ENCODE data around the gene CARMIL1.

CARMIL1 gene

GRCh38 chr6:25492951-25493350, 213.8 kb downstream of the CARMIL1 start:
- peaks cover 10 to 34% of the 10 kb centered on the region in 2 experiments for H3K36me3 ChIP-seq (ENCODE audit: control insufficient read depth in 1 of 2, insufficient read depth in 2 of 2, low read depth in 1 of 2, low read length in 2 of 2)
- DNase-seq = no peak
- H3K9ac ChIP-seq (ENCODE audit: low read length) = no peak overlapping the region
- WGBS = 100% methylated on average over 1 of the region's 3 CpGs
- no peak overlapping the region for H3K14ac ChIP-seq (ENCODE audit: low read length in 2 of 2)
- no peak overlapping the region for H4K91ac ChIP-seq (ENCODE audit: low read length)
- H3K79me1 ChIP-seq (replicated peaks; ENCODE audit: low read length, poor library complexity, severe bottlenecking) = peaks cover 8% of the 10 kb centered on the region
- no peak overlapping the region for H2AFZ ChIP-seq (ENCODE audit: low read depth, low read length)
- H3K27ac ChIP-seq (ENCODE audit: low read length, poor library complexity, severe bottlenecking) = no peak overlapping the region
- no peak overlapping the region for H3K4me3 ChIP-seq (ENCODE audit: insufficient read depth in 1 of 2, low read depth in 1 of 2, low read length in 2 of 2)
- no peak overlapping the region for H2AK5ac ChIP-seq (ENCODE audit: low read length, severe bottlenecking)
- no peaks in the 10 kb centered on the region for H3K27me3 ChIP-seq (ENCODE audit: control insufficient read depth in 1 of 2, insufficient read depth in 1 of 2, low read length in 2 of 2)
- no peak overlapping the region for H3K4me2 ChIP-seq (ENCODE audit: low read length, poor library complexity, severe bottlenecking)
- no peak overlapping the region for H3K4ac ChIP-seq (ENCODE audit: low read depth in 1 of 2, low read length in 2 of 2)
- no peak overlapping the region for H2BK5ac ChIP-seq (ENCODE audit: low read depth, low read length, poor library complexity, severe bottlenecking)
- H3K18ac ChIP-seq (ENCODE audit: low read depth in 1 of 2, low read length in 2 of 2) = no peak overlapping the region
- H4K8ac ChIP-seq (ENCODE audit: low read length) = no peak overlapping the region
- no peaks in the 10 kb centered on the region for H3K9me3 ChIP-seq (ENCODE audit: control insufficient read depth, low read length)
- H2BK120ac ChIP-seq (ENCODE audit: low read depth, low read length) = no peak overlapping the region
- no peak overlapping the region for H2BK12ac ChIP-seq (ENCODE audit: low read length in 2 of 2)
- no peak overlapping the region for H3K23ac ChIP-seq (ENCODE audit: low read length in 2 of 2)
- H3K4me1 ChIP-seq (ENCODE audit: control insufficient read depth, insufficient read depth, low read depth, low read length) = peaks cover 2% of the 10 kb centered on the region
- H2BK15ac ChIP-seq (ENCODE audit: low read depth, poor library complexity, severe bottlenecking) = no peak overlapping the region

- no CpG with 5 or more reads among the region's 1 CpG for WGBS
- no peak overlapping the region for H3K4ac ChIP-seq (ENCODE audit: low read depth in 1 of 2, low read length in 2 of 2)
- no peak overlapping the region for H3K23ac ChIP-seq (ENCODE audit: low read length in 2 of 2)
- DNase-seq = no peak
- no peak overlapping the region for H3K27ac ChIP-seq (ENCODE audit: low read length, poor library complexity, severe bottlenecking)
- H3K9ac ChIP-seq (ENCODE audit: low read length) = no peak overlapping the region
- peaks cover 2% of the 10 kb centered on the region for H3K4me1 ChIP-seq (ENCODE audit: control insufficient read depth, insufficient read depth, low read depth, low read length)
- no peak overlapping the region for H2BK5ac ChIP-seq (ENCODE audit: low read depth, low read length, poor library complexity, severe bottlenecking)
- no peak overlapping the region for H2BK15ac ChIP-seq (ENCODE audit: low read depth, poor library complexity, severe bottlenecking)
- no peaks in the 10 kb centered on the region for H3K9me3 ChIP-seq (ENCODE audit: control insufficient read depth, low read length)
- no peak overlapping the region for H2BK120ac ChIP-seq (ENCODE audit: low read depth, low read length)
- peaks cover 3 to 28% of the 10 kb centered on the region in 2 experiments for H3K36me3 ChIP-seq (ENCODE audit: control insufficient read depth in 1 of 2, insufficient read depth in 2 of 2, low read depth in 1 of 2, low read length in 2 of 2)
- H3K4me2 ChIP-seq (ENCODE audit: low read length, poor library complexity, severe bottlenecking) = no peak overlapping the region
- no peak overlapping the region for H2BK12ac ChIP-seq (ENCODE audit: low read length in 2 of 2)
- no peak overlapping the region for H3K4me3 ChIP-seq (ENCODE audit: insufficient read depth in 1 of 2, low read depth in 1 of 2, low read length in 2 of 2)
- no peak overlapping the region for H3K14ac ChIP-seq (ENCODE audit: low read length in 2 of 2)
- no peaks in the 10 kb centered on the region for H3K27me3 ChIP-seq (ENCODE audit: control insufficient read depth in 1 of 2, insufficient read depth in 1 of 2, low read length in 2 of 2)
- H3K18ac ChIP-seq (ENCODE audit: low read depth in 1 of 2, low read length in 2 of 2) = no peak overlapping the region
- H2AFZ ChIP-seq (ENCODE audit: low read depth, low read length) = no peak overlapping the region
- no peak overlapping the region for H4K8ac ChIP-seq (ENCODE audit: low read length)
- H3K79me1 ChIP-seq (replicated peaks; ENCODE audit: low read length, poor library complexity, severe bottlenecking) = peaks cover 9% of the 10 kb centered on the region
- H2AK5ac ChIP-seq (ENCODE audit: low read length, severe bottlenecking) = no peak overlapping the region
- H4K91ac ChIP-seq (ENCODE audit: low read length) = no peak overlapping the region
Observed at GRCh38 chr6:25494469-25494868, 215.3 kb downstream of the CARMIL1 start.

GRCh38 chr6:25497383-25498040, 218.3 kb downstream of the CARMIL1 start:
- no peak overlapping the region for H3K27ac ChIP-seq (ENCODE audit: low read length, poor library complexity, severe bottlenecking)
- no peak overlapping the region for H2AFZ ChIP-seq (ENCODE audit: low read depth, low read length)
- H2BK5ac ChIP-seq (ENCODE audit: low read depth, low read length, poor library complexity, severe bottlenecking) = no peak overlapping the region
- no peak overlapping the region for H2BK15ac ChIP-seq (ENCODE audit: low read depth, poor library complexity, severe bottlenecking)
- peaks cover 7% of the 10 kb centered on the region for H3K79me1 ChIP-seq (replicated peaks; ENCODE audit: low read length, poor library complexity, severe bottlenecking)
- H3K4ac ChIP-seq (ENCODE audit: low read depth in 1 of 2, low read length in 2 of 2) = no peak overlapping the region
- no peak overlapping the region for H3K14ac ChIP-seq (ENCODE audit: low read length in 2 of 2)
- no peak overlapping the region for H3K4me3 ChIP-seq (ENCODE audit: insufficient read depth in 1 of 2, low read depth in 1 of 2, low read length in 2 of 2)
- no peak for DNase-seq
- H3K4me1 ChIP-seq (ENCODE audit: control insufficient read depth, insufficient read depth, low read depth, low read length) = no peaks in the 10 kb centered on the region
- H3K4me2 ChIP-seq (ENCODE audit: low read length, poor library complexity, severe bottlenecking) = no peak overlapping the region
- no peak overlapping the region for H2BK120ac ChIP-seq (ENCODE audit: low read depth, low read length)
- H3K9me3 ChIP-seq (ENCODE audit: control insufficient read depth, low read length) = no peaks in the 10 kb centered on the region
- no peak overlapping the region for H2BK12ac ChIP-seq (ENCODE audit: low read length in 2 of 2)
- no peak overlapping the region for H4K91ac ChIP-seq (ENCODE audit: low read length)
- 100% methylated on average over 5 of the region's 8 CpGs for WGBS
- no peaks in the 10 kb centered on the region for H3K27me3 ChIP-seq (ENCODE audit: control insufficient read depth in 1 of 2, insufficient read depth in 1 of 2, low read length in 2 of 2)
- H3K23ac ChIP-seq (ENCODE audit: low read length in 2 of 2) = no peak overlapping the region
- no peak overlapping the region for H3K9ac ChIP-seq (ENCODE audit: low read length)
- no peak overlapping the region for H3K18ac ChIP-seq (ENCODE audit: low read depth in 1 of 2, low read length in 2 of 2)
- peaks cover 0 to 20% of the 10 kb centered on the region in 2 experiments for H3K36me3 ChIP-seq (ENCODE audit: control insufficient read depth in 1 of 2, insufficient read depth in 2 of 2, low read depth in 1 of 2, low read length in 2 of 2)
- no peak overlapping the region for H4K8ac ChIP-seq (ENCODE audit: low read length)
- no peak overlapping the region for H2AK5ac ChIP-seq (ENCODE audit: low read length, severe bottlenecking)

- H3K79me1 ChIP-seq (replicated peaks; ENCODE audit: low read length, poor library complexity, severe bottlenecking) = peaks cover 7% of the 10 kb centered on the region
- H3K27me3 ChIP-seq (ENCODE audit: control insufficient read depth in 1 of 2, insufficient read depth in 1 of 2, low read length in 2 of 2) = no peaks in the 10 kb centered on the region
- no peak overlapping the region for H2BK120ac ChIP-seq (ENCODE audit: low read depth, low read length)
- no peak overlapping the region for H3K18ac ChIP-seq (ENCODE audit: low read depth in 1 of 2, low read length in 2 of 2)
- H3K27ac ChIP-seq (ENCODE audit: low read length, poor library complexity, severe bottlenecking) = no peak overlapping the region
- no peak overlapping the region for H2BK12ac ChIP-seq (ENCODE audit: low read length in 2 of 2)
- H3K4me3 ChIP-seq (ENCODE audit: insufficient read depth in 1 of 2, low read depth in 1 of 2, low read length in 2 of 2) = no peak overlapping the region
- H2AK5ac ChIP-seq (ENCODE audit: low read length, severe bottlenecking) = no peak overlapping the region
- H3K36me3 ChIP-seq (ENCODE audit: control insufficient read depth in 1 of 2, insufficient read depth in 2 of 2, low read depth in 1 of 2, low read length in 2 of 2) = peaks cover 0 to 15% of the 10 kb centered on the region in 2 experiments
- H3K4me2 ChIP-seq (ENCODE audit: low read length, poor library complexity, severe bottlenecking) = no peak overlapping the region
- H3K14ac ChIP-seq (ENCODE audit: low read length in 2 of 2) = no peak overlapping the region
- no peaks in the 10 kb centered on the region for H3K4me1 ChIP-seq (ENCODE audit: control insufficient read depth, insufficient read depth, low read depth, low read length)
- H3K9me3 ChIP-seq (ENCODE audit: control insufficient read depth, low read length) = no peaks in the 10 kb centered on the region
- no peak overlapping the region for H4K8ac ChIP-seq (ENCODE audit: low read length)
- DNase-seq = no peak
- 80% methylated on average over 3 of the region's 4 CpGs for WGBS
- no peak overlapping the region for H2BK15ac ChIP-seq (ENCODE audit: low read depth, poor library complexity, severe bottlenecking)
- no peak overlapping the region for H3K4ac ChIP-seq (ENCODE audit: low read depth in 1 of 2, low read length in 2 of 2)
- H2AFZ ChIP-seq (ENCODE audit: low read depth, low read length) = no peak overlapping the region
- no peak overlapping the region for H4K91ac ChIP-seq (ENCODE audit: low read length)
- H3K23ac ChIP-seq (ENCODE audit: low read length in 2 of 2) = no peak overlapping the region
- H3K9ac ChIP-seq (ENCODE audit: low read length) = no peak overlapping the region
- no peak overlapping the region for H2BK5ac ChIP-seq (ENCODE audit: low read depth, low read length, poor library complexity, severe bottlenecking)
Observed at GRCh38 chr6:25498505-25498904, 219.3 kb downstream of the CARMIL1 start.
